HepG2 (cell line): ENCODE data around the gene MAEA. TPM values are rescaled to one million over a fixed set of nuclear protein-coding genes. Genes with fewer than 3 reads are reported as not detected.

Source experiments
- FOXP4 ChIP-seq: sonication (generic); formaldehyde crosslinking; IDR thresholded peaks from 2 replicates; pipeline ENCODE4 v1.4.0; 2020; ENCODE audit warnings: missing genetic modification reagents
- HNF4G ChIP-seq, 2 experiments: sonication (generic) in 1 of 2; formaldehyde crosslinking in 1 of 2; IDR thresholded peaks; 2 replicates each; pipeline versions ENCODE4 v1.4.0 to v1.6.1; 2011 to 2020; ENCODE audit warnings: borderline replicate concordance in 2 of 2, low read depth in 2 of 2, mild to moderate bottlenecking in 2 of 2, low read length in 1 of 2, missing genetic modification reagents in 1 of 2, moderate library complexity in 1 of 2
- IRF9 ChIP-seq: sonication (generic); formaldehyde crosslinking; IDR thresholded peaks from 2 replicates; pipeline ENCODE4 v1.8.0; 2022; ENCODE audit warnings: missing genetic modification reagents, mild to moderate bottlenecking, borderline replicate concordance
- MED1 ChIP-seq: sonication (generic); formaldehyde crosslinking; IDR thresholded peaks from 2 replicates; pipeline ENCODE4 v1.4.0; 2020; ENCODE audit warnings: missing genetic modification reagents
- NR0B2 ChIP-seq: sonication (generic); formaldehyde crosslinking; IDR thresholded peaks from 2 replicates; pipeline ENCODE4 v1.4.0; 2020; ENCODE audit warnings: mild to moderate bottlenecking, missing genetic modification reagents
- PRDM15 ChIP-seq: sonication (generic); formaldehyde crosslinking; IDR thresholded peaks from 2 replicates; pipeline ENCODE4 v1.4.0; 2020; ENCODE audit warnings: missing genetic modification reagents
- SETDB1 ChIP-seq: sonication (generic); formaldehyde crosslinking; IDR thresholded peaks from 2 replicates; pipeline ENCODE4 v1.5.1; 2020; ENCODE audit warnings: missing genetic modification reagents, mild to moderate bottlenecking, borderline replicate concordance
- SMARCC2 ChIP-seq: fragments of 450-650 bp; IDR thresholded peaks from 2 replicates; pipeline ENCODE4 v1.6.1; 2017; ENCODE audit warnings: antibody characterized with exemption, mild to moderate bottlenecking
- THRA ChIP-seq: sonication (generic); formaldehyde crosslinking; IDR thresholded peaks from 2 replicates; pipeline ENCODE4 v1.4.0; 2020; ENCODE audit warnings: missing genetic modification reagents, borderline replicate concordance
- ZGPAT ChIP-seq: IDR thresholded peaks from 2 replicates; pipeline ENCODE4 v1.6.1; 2016; ENCODE audit warnings: mild to moderate bottlenecking
- ZNF501 ChIP-seq: sonication (generic); formaldehyde crosslinking; IDR thresholded peaks from 2 replicates; pipeline ENCODE4 v1.5.1; 2020; ENCODE audit warnings: mild to moderate bottlenecking, moderate library complexity, missing genetic modification reagents
- ZNF563 ChIP-seq: sonication (generic); formaldehyde crosslinking; IDR thresholded peaks from 2 replicates; pipeline ENCODE4 v1.8.0; 2022; ENCODE audit warnings: mild to moderate bottlenecking, moderate library complexity, missing genetic modification reagents
- ZNF576 ChIP-seq: sonication (generic); formaldehyde crosslinking; IDR thresholded peaks from 2 replicates; pipeline ENCODE4 v1.4.0; 2020; ENCODE audit warnings: mild to moderate bottlenecking, missing genetic modification reagents
- polyA plus RNA-seq, 8 experiments: library from polyadenylated mRNA; depleted of rRNA in 3 of 8; stranded (reverse) in 7 of 8; unstranded in 1 of 8; fragments of >200 nt; fragmentation: Illumina TruSeq in 4 of 8; extraction: Trizol in 4 of 8; gene quantifications; 2 replicates each; pipeline versions ENCODE4 v1.2.1 to v1.2.3, GENCODE V29; 2011 to 2016; ENCODE audit warnings: low read depth in 4 of 8, missing spikeins in 1 of 8, mixed read lengths in 1 of 8; ENCODE audit not compliant: insufficient read depth in 1 of 8
- total RNA-seq, 5 experiments: library from RNA; depleted of rRNA; stranded (reverse); fragments of >200 nt; fragmentation: Illumina TruSeq; extraction: Trizol; gene quantifications; 2 replicates each; pipeline ENCODE4 v1.2.3, GENCODE V29; 2016; ENCODE audit warnings: low read depth in 1 of 5

MAEA gene
- total and polyA plus RNA-seq, 2 of the 13 experiments (the other 11 are each of a cell fraction or from before 2014, with no cell fraction given): 52.0 to 57.1 TPM

- TF ChIP-seq ZGPAT (CRISPR knock-in tag) (0 out of 2 replicates have a peak, but pooled peaks have one; percentile 44), IRF9 (CRISPR knock-in tag) (peak; percentile 83; the same call in 1 of the 2 replicates), ZNF501 (CRISPR knock-in tag) (peak; percentile 82), ZNF563 (CRISPR knock-in tag) (peak; percentile 54; the same call in 1 of the 2 replicates), SMARCC2 (no peak), PRDM15 (CRISPR knock-in tag) (no peak), NR0B2 (CRISPR knock-in tag) (peak; percentile 40; the same call in 1 of the 2 replicates), FOXP4 (peak; percentile 17; the same call in 1 of the 2 replicates), HNF4G (IDR thresholded peaks at IDR 0.05; ENCODE audit: borderline replicate concordance, low read depth, low read length) (no peak), HNF4G (CRISPR knock-in tag; IDR thresholded peaks at IDR 0.05; ENCODE audit: borderline replicate concordance, low read depth) (no peak), THRA (CRISPR knock-in tag) (no peak), ZNF576 (CRISPR knock-in tag) (no peak), MED1 (CRISPR knock-in tag) (no peak), SETDB1 (no peak)
These were observed 19.7 kb downstream of the MAEA start (continued) for GRCh38 chr4:1309261-1310010.
